Melanocyte of skin (primary cell): ENCODE measurements around the gene RPLP1. TPM values are rescaled to one million over a fixed set of nuclear protein-coding genes. Genes with fewer than 3 reads are reported as not detected.

Experiments
- small RNA-seq, 2 donors: library from RNA; depleted of rRNA; stranded (forward); fragments of <200 nt; gene quantifications; one replicate each; pipeline ENCODE3, GENCODE V24; 2012
- total RNA-seq, 2 donors: library from RNA; depleted of rRNA; stranded (reverse); fragments of >200 nt; gene quantifications; 2 replicates each; pipeline ENCODE4 v1.2.3, GENCODE V29; 2012

Gene RPLP1
- 10 to 100 TPM; 53.0 to 83.9 TPM for total RNA-seq

GRCh38 chr15:69452692-69453521, at the start of gene RPLP1:
RPLP1 (plus strand) TSS chr15:69452818; CDS start chr15:69452949, 131 bp downstream.

GRCh38 chr15:69413822-69414700, 38.6 kb upstream of the RPLP1 start, which contains the start of gene KIF23:
KIF23 (plus strand) TSS chr15:69414349; CDS start chr15:69414466, 117 bp downstream.

Small RNAs within 50 kb of the gene (small RNA-seq; reads per million reads assigned to genes)
- 0 to 0.09 reads per million in 2 donors for gene RF00012

Other genes with a start within 250 kb of the RPLP1 start
- under 1 TPM in 1 of 2 donors, not detected in 1; under 0.01 TPM for gene PAQR5, start 153.9 kb upstream of the RPLP1 start, total RNA-seq
- gene KIF23, start 38.5 kb upstream of the RPLP1 start, total RNA-seq = 10 to 100 TPM; 26.8 to 52.0 TPM